HG02759 (cell line): Measurements from ENCODE around the gene HOXA3.

Experiments
- ATAC-seq: cut with Tn5 transposase; IDR thresholded peaks from one replicate; pipeline ENCODE4 v1.9.1; 2021; ENCODE audit warnings: mild to moderate bottlenecking, moderate library complexity; ENCODE audit not compliant: unreplicated experiment

The HOXA3 gene

GRCh38 chr7:27064159-27064558 lies 88.2 kb downstream of the HOXA3 start:
- ATAC-seq: no peak

DNA sequence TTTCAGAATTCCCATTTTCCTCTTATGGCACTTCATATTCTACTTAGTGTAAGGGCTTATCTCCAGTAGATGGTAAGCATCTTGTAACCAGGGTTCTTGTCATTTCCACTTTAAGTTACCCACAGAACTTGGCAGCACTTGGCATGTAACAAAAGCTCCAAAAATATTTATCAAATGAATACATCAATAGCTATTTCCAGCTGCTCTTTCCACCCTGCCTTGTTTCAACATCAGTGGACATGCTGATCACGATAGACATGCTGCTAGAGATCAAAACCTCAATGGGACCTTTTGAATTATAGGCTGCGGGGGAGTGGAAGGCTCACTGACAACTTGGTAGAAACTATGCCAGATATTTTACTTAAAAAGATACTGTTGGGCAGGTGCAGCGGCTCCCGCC lies 89.4 kb downstream of the HOXA3 start:
- no peak for ATAC-seq
